ENCODE measurements around the gene UBE2S.

- TF ChIP-seq CTCF (IDR thresholded peaks at IDR 0.05) (no peak), POLR2A (IDR thresholded peaks at IDR 0.05) (no peak)
These were observed 45.3 kb upstream of the UBE2S start for GRCh38 chr19:55452749-55453346.

All from lower leg skin (tissue), 3 donors.